GM10266 (cell line): ENCODE results near the gene SFXN5.
A peak's percentile ranks its signal among the peaks of the same experiment; 100 is the strongest.

ENCODE experiments used
- DNase-seq: peaks from one replicate; pipeline ENCODE4 v3.0.0; 2012; ENCODE audit errors: extremely low spot score
- CTCF ChIP-seq: IDR thresholded peaks from 2 replicates; pipeline ENCODE4 v1.5.1; 2012; ENCODE audit warnings: mild to moderate bottlenecking, low read depth; ENCODE audit not compliant: control insufficient read depth, insufficient read depth; ENCODE audit errors: missing control alignments

Gene SFXN5

GRCh38 chr2:73088211-73088610 lies 16.7 kb upstream of the SFXN5 start:
- DNase-seq: no peak
- no peak for TF ChIP-seq CTCF

DNA sequence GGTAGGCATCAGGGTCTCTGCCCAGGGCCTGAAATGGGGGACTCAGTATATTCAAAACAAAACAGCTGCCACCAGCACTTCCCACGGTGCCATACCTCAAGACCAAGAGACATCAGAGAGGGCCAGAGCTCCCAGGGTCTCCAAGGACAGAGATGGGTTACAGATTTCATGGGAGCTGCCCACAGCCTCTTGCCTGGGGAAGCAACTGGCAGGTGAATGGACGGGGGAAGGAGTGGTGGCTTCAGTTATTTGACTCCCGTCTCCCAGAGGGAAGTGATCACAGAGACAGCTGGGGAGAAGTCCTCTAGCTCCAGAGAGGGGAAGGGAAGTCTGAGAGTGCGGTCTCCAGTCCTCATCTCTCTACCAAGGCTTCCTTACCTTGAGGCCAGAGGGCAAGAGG lies 15.8 kb upstream of the SFXN5 start:
- no peak for DNase-seq
- no peak for TF ChIP-seq CTCF

DNA sequence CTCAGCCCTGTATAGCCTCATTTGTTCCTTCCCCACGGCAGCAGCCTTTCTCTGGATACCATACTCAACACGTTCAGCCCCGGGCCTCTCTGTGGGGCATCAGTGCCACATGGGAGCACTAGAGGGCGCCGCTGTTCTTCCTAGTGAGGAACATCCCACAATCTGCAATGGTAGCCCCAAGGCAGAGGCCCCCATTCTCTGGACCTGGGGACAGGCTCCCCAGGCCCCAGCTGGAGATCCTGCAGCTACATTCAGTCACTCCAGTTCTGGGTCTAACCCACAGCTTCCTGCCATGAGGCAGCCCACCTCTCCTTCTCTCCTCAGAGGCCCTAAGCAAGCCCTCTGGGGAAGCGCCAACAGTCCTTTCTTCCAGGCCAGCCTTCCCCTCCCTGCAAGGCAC lies 14.2 kb upstream of the SFXN5 start:
- TF ChIP-seq CTCF: peak; percentile 90
- DNase-seq: peak; percentile 86

GRCh38 chr2:73084971-73085370 lies 13.5 kb upstream of the SFXN5 start:
- TF ChIP-seq CTCF: no peak
- no peak for DNase-seq

- no peak for TF ChIP-seq CTCF
- no peak for DNase-seq
Observed at GRCh38 chr2:73083886-73084800, 12.6 kb upstream of the SFXN5 start.

GRCh38 chr2:73082523-73083410 lies 11.3 kb upstream of the SFXN5 start:
- TF ChIP-seq CTCF: no peak
- DNase-seq: no peak
